ENCODE data around the gene BICDL2. TPM values are rescaled to one million over a fixed set of nuclear protein-coding genes. Genes with fewer than 3 reads are reported as not detected.

BICDL2 gene
- total RNA-seq, 1 donor from 2014 or later, result 24.5 TPM

GRCh38 chr16:3032624-3033023 lies 4.1 kb downstream of the BICDL2 start:
- peaks cover 10% of the 10 kb centered on the region for H3K27me3 ChIP-seq (ENCODE audit: control insufficient read depth, insufficient read depth, low read length)
- peaks cover 3% of the 10 kb centered on the region for H3K36me3 ChIP-seq (ENCODE audit: control insufficient read depth, insufficient read depth, low read length)
- FAIRE-seq, result no peak
- no peak for DNase-seq (ENCODE audit: low read depth)
- TF ChIP-seq, protein P1, sequence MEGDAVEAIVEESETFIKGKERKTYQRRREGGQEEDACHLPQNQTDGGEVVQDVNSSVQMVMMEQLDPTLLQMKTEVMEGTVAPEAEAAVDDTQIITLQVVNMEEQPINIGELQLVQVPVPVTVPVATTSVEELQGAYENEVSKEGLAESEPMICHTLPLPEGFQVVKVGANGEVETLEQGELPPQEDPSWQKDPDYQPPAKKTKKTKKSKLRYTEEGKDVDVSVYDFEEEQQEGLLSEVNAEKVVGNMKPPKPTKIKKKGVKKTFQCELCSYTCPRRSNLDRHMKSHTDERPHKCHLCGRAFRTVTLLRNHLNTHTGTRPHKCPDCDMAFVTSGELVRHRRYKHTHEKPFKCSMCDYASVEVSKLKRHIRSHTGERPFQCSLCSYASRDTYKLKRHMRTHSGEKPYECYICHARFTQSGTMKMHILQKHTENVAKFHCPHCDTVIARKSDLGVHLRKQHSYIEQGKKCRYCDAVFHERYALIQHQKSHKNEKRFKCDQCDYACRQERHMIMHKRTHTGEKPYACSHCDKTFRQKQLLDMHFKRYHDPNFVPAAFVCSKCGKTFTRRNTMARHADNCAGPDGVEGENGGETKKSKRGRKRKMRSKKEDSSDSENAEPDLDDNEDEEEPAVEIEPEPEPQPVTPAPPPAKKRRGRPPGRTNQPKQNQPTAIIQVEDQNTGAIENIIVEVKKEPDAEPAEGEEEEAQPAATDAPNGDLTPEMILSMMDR (IDR thresholded peaks at IDR 0.05; ENCODE audit: insufficient read depth, low read length, severe bottlenecking), result no peak
- no peak overlapping the region for H3K4me3 ChIP-seq (ENCODE audit: low read depth, low read length)

- Histone ChIP-seq H3K36me3 (ENCODE audit: control insufficient read depth, insufficient read depth, low read length) (peaks cover 18% of the 10 kb centered on the region), H3K4me3 (ENCODE audit: low read depth, low read length) (no peak overlapping the region), H3K27me3 (ENCODE audit: control insufficient read depth, insufficient read depth, low read length) (peaks cover 4% of the 10 kb centered on the region)
- DNase-seq (ENCODE audit: low read depth), result no peak
- no peak for FAIRE-seq
- TF ChIP-seq, protein P1 (IDR thresholded peaks at IDR 0.05; ENCODE audit: insufficient read depth, low read length, severe bottlenecking), result no peak
Observed at GRCh38 chr16:3030222-3031212, 6.2 kb downstream of the BICDL2 start.

DNA sequence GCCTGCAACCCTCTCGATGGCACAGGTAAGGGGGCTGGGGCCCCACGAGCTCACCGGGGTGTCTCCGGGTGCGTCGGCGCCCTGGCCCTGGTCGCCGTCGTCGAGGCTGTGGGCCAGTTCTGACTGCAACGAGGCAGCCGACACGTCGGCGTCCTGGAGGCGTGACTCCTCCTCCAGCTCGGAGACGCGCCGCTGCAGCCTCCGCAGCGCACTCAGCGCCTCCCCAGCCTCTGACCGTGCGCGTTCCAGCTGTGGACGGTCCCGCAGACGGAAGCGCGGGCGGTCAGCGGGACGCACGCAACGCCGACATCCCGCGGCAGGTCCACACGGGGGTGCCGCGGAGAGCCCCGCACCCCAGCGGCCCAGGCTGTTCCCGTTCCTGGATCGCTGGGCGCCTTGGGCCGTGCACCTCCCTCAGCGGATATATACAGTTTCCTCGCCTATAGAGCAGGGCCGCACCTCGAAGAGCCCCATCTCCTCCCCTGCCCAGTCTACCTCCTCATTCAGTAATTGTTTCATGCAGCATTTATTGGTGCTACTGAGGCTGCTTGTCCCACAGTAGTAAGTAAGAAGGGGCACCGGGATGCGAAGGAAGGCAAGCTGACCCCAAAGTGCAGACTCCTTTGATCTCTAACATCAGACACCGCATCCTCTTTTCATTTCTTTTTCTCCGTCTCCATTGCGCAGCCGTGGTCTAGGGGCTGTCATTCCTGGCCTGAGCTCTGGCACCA lies 7.1 kb downstream of the BICDL2 start:
- Histone ChIP-seq H3K27me3 (ENCODE audit: control insufficient read depth, insufficient read depth, low read length) (peaks cover 2% of the 10 kb centered on the region), H3K36me3 (ENCODE audit: control insufficient read depth, insufficient read depth, low read length) (peaks cover 20% of the 10 kb centered on the region), H3K4me3 (ENCODE audit: low read depth, low read length) (peak overlapping the region; percentile 13)
- TF ChIP-seq, protein P1 (IDR thresholded peaks at IDR 0.05; ENCODE audit: insufficient read depth, low read length, severe bottlenecking), result no peak
- no peak for FAIRE-seq
- DNase-seq (ENCODE audit: low read depth), result peak; percentile 32

- no peak for DNase-seq (ENCODE audit: low read depth)
- Histone ChIP-seq H3K36me3 (ENCODE audit: control insufficient read depth, insufficient read depth, low read length) (peaks cover 19% of the 10 kb centered on the region), H3K27me3 (ENCODE audit: control insufficient read depth, insufficient read depth, low read length) (no peaks in the 10 kb centered on the region), H3K4me3 (ENCODE audit: low read depth, low read length) (no peak overlapping the region)
- FAIRE-seq, result no peak
- TF ChIP-seq, protein P1 (IDR thresholded peaks at IDR 0.05; ENCODE audit: insufficient read depth, low read length, severe bottlenecking), result no peak
Observed at GRCh38 chr16:3028716-3029319, 7.9 kb downstream of the BICDL2 start.

- TF ChIP-seq, protein P1 (IDR thresholded peaks at IDR 0.05; ENCODE audit: insufficient read depth, low read length, severe bottlenecking), result peak; percentile 90
- DNase-seq (ENCODE audit: low read depth) (peak; percentile 68), FAIRE-seq (no peak)
- Histone ChIP-seq H3K4me3 (ENCODE audit: low read depth, low read length) (no peak overlapping the region), H3K27me3 (ENCODE audit: control insufficient read depth, insufficient read depth, low read length) (no peaks in the 10 kb centered on the region), H3K36me3 (ENCODE audit: control insufficient read depth, insufficient read depth, low read length) (peaks cover 19% of the 10 kb centered on the region)
Observed at GRCh38 chr16:3027983-3028715, 8.6 kb downstream of the BICDL2 start.

Measured in bronchial epithelial cell (primary cell).